NCI-H2107 (cell line): ENCODE results near the gene MRPL16.

Source experiments
- DNase-seq: peaks from one replicate; lab custom pipeline; 2025; lab: John Stamatoyannopoulos, UW

The MRPL16 gene

DNA sequence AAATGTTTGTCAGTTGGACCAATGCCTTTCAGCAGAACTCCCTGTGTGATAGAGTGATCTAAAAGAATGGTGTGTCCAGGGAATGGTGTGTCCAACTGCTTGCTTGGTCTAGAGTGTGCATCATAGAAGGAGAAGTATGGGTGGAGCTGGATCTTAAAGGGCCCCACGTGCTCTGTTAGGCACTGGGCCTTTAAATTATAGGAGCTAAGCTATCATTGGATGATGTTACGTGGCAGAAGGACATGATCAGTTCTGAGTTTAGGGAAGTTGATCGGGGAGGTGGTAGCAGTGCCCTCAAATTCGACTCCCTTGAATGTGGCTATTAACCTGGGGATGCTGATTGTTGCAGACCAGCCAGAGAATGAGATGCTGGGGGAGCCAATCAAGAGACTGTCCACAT, 39.0 kb downstream of the MRPL16 start:
- DNase-seq = no peak

DNA sequence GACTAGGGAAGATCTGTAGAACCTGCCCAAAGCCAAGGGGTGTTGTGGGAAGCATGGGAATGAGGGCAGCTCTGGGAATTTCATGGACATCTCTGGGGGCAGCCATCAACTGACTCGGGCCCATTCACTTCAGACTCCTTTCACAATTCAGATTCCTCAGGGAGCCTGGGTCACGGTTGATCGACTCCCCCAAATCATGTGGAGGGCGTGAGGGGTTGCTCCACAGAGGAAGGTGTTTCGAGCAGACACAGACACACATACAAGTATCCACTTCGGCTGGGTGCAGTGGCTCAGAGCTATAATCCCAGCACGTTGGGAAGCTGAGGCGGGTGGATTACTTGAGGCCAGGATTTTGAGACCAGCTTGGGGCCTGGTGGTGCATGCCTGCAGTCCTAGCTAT, 39.7 kb downstream of the MRPL16 start:
- DNase-seq = no peak

DNA sequence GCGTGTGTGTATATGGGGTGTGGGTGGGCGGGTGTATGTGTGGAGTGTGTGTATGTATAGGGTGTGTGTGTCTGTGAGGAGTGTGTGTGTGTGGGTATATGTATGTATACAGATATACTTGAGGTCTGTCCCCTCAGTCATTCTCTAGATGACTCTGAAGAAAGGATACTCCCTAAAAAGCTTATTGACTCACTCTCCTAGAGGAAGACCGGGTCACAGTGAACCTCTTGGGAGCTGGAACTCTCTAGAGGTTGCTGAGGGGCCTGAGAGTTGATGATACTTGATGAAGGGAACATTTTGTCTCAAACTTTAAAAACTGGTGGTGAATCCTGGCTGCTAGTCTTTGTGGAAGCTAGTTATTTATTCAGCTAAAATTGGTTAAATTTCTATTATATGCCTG, 40.3 kb downstream of the MRPL16 start:
- DNase-seq = no peak

DNA sequence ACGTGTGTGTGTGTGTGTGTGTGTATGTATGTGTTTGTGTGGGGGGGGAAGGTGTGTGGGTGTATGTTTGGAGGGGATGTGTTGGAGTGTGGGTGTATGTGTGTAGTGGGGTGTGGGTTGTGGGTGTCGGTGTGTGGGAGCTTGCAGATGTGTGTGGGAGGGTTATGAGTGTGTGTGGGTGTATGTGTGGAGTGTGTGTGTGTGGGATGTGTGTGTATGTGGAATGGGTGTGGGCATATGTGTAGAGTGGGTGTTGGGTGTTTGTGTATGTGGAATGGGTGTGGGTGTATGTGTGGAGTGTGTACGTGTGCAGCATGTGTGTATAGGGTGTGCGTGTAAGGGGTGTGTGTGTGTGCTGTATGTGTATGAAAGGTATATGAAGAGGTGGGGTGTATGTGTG, 40.8 kb downstream of the MRPL16 start:
- DNase-seq = no peak

DNA sequence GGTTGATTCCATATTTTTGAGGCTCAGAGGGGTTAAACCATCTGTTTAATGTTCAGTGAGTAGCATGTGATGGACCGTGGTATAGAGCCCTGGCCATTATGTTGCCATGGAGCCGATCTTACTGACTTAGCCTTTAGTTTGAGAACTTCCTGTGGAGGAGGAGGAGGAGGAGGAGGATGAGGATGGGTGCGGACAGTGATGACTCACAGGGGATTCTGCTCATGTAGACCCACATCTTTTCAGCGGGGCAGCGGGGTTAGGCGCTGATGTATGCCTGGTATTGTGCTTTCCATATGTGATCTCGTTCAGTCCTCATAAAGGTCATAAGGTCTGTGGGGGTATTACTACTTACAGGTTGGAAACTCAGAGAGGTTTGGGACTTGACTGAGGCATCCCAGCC, 41.5 kb downstream of the MRPL16 start:
- DNase-seq = no peak

DNA sequence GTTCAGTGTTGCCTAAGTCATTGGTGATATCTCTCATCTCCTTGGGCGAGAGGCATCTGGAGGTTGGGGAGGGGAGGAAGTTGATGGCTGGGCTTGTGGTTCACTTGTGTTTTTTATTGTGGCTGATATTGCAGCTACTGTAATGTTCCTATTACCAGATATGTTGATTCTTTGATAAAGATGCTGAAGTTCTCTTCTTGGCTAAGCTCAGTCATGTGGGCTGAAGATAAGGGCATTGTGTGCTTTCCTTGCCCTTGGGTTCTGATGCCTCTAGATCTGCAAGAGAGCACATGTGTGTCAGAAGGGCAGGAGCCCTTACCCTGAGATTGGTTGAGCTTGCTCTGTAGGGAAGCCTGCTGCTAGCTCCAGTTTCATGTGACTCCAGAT, 43.4 kb downstream of the MRPL16 start:
- no peak for DNase-seq

DNA sequence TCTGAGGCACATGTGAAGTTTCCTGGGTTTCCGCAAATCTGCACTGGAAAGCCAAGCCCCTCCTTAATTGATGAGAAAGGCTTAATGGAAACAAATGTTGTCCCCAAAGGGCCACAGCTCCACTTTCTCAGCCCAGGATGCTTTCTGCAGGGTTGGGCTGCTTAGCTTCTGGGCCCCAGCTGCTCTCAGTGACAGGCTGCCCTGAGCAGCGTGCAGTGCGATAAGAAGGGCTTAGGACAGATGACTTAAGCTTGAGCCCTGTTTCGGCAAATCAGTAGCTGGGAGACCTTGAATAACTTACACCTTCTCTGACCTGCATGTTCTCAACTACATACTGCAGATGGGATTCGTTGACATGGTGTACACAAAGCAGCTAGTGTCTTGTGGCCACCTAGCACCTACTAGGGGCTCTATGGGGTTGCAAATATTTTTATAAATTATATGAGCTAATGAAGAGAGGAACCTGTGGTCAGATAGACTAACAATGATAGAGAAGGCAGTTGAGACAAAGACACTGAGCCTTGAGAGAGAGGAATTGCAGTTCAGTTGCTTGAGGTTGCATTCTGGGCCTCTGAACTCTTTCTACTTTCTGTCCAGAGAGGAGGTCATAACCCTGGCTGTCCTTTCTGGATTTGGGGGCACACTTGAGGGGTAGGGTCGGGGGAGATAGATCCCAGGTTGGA, 43.9 kb downstream of the MRPL16 start:
- no peak for DNase-seq

DNA sequence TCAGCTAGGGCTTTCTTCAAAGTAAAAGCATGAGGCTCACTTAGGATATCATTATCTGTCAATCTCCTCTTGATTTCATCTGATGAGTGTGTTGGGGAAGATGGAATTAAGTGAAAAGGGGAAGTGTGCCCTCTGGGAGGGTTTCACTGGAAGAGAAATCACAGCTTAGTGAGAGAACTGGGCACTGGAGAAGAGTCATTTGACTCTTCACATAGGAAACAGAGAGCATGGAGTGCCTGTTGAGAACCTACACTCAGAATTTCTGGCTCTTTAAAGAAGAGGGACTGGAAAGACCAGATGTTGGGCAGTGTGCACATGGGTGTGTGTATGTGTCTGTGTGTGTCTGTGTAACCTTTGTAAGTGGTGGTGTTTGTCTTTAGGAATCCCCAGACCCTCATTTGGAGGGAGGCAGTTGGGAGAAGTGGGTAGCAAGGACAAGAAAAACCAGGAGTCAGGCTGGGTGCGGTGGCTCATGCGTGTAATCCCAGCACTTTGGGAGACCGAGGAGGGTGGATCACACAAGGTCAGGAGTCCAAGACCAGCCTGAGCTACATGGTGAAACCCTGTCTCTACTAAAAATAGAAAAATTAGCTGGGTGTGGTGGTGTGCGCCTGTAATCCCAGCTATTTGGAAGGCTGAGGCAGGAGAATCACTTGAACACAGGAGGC, 45.4 kb downstream of the MRPL16 start:
- no peak for DNase-seq

DNA sequence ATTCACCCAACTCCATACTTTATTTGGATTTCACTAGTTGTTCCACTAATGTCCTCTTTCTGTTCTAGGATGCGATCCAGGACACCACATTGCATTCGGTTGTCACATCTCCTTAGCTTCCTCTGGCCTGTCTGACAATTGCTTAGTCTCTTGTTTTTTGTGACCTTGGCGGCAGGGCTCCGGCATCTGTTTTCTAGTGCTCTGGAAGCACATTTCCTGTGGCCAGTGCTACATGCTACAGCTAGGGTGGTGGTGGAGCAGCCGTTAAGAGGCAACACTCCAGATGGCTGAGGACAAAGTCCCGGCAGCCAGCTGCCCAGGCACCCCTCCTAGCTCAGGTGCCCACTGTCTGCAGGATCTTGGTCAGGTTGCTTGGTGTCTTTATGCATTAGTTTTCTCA, 48.6 kb downstream of the MRPL16 start:
- DNase-seq = no peak

DNA sequence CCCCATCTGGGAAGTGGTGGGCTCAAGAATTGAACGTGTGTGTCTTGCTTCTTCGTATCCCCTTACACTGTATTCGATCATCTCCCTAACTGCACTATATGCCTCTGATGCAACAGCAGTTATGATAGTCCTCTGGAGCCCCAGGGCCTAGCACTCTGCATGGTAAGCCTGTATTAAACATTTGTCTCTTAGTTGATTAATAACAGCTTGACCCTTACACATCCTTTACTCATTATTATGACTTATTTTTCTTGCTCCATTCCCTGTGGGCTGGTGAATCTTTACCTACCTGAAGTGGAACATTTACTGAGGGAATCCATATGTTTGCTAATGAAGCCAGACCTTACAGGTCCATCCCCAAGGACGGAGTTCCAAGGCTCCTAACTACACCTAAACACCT, 49.8 kb downstream of the MRPL16 start:
- DNase-seq = no peak

DNA sequence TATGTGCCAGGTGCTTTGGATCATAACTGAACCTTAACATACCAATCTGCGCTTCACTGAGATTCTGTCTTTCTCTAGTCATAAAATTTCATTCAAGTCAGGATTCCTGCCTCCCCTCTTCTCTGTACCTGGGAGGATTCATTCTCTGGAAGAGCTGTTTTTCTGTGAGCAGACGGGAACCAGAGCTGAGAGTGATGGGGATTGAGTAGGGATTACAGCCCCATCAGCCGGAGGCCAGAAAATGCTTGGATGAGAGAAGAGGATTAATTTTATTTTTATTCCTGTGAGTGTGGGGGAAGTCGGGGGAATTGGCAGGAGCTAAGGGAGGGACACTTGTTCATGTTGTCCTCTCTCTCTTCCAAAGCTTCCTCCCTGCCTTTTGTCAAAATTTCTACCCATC, 50.7 kb downstream of the MRPL16 start:
- DNase-seq = no peak

DNA sequence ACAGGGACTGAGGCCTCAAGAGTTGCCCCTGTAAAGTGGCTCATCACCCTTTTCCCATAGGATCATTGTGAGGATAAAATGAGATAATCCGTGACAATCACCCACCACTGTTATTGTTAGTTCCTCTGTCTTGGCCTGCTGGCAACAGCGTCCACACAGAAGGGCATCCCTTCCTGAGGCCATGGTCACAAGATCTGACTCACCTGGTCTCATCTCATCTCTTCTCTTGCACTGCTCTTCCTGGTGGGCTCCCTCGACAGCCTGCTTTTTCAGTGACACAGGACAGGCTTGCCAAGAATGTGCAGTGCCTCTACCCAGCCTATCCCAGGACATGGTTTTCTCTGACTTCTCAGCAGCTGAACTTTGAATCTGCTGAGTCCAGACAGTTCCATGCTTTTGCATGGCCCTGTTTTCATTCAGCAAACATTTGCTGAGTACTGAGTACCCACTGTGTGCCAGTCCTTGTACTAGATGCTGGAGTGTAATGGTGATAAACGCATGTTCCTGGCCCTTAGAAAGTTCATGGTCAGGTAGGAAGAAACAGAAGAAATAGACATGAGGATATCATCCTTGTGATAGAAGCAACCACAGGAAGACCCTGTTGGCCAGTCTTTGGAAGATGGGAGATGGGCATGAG, 52.1 kb downstream of the MRPL16 start:
- no peak for DNase-seq

DNA sequence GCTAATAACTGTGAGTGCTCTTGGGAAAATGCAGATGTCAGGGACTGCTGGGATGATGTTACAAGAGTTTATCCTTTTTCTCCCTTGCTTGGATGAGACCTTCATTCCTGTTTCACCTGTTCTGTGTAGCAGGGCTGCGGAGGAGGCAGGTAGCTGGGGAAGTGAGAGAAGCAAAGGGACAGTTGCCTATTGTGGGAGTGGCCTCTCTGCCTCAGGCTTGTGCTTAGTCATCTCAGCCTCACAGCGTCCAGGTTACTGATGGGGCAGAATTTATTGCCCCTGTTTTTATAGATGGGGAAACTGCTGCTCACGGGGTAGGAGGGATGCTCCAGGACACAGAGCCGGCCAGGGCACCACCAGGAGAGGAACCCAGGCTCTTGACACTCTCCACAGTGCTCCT, 53.7 kb downstream of the MRPL16 start:
- no peak for DNase-seq

DNA sequence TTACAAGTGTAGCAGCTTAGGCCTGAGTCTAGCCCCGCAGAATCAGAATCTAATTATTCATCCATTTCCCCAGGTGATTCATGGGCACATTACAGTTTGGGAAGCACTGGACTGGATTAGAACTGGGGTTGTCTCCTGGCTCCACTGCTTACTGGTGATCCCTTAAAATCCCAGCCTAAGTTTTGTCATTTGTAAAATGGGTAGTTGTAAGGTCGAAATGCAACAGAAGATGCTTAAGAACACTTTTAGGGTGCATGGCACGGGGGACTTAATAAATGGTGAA, 54.1 kb downstream of the MRPL16 start:
- DNase-seq = no peak
